ENCODE measurements around the gene CCSER1.

- no peak for TF ChIP-seq CTCF (conservative IDR thresholded peaks at IDR 0.05; ENCODE audit: low read length)
- no peak for TF ChIP-seq EZH2phosphoT487 (IDR thresholded peaks at IDR 0.05; ENCODE audit: borderline replicate concordance, low read depth, low read length)
These were observed 1190.2 kb downstream of the CCSER1 start for GRCh38 chr4:91317434-91317833.
